ENCODE results near the gene RPTOR. TPM values are rescaled to one million over a fixed set of nuclear protein-coding genes. Genes with fewer than 3 reads are reported as not detected.

RPTOR gene
- total RNA-seq, 4 donors from 2014 or later = 34.1 to 65.8 (median 43.6) TPM

- intact Hi-C loops (cut with DNase I) = loop anchor here (10.0 kb wide), 1 partner anchor 59 kb away; no protein-coding TSS in a partner anchor
- 75% methylated on average over 34 of the region's 42 CpGs for WGBS
Measured at GRCh38 chr17:80833952-80834892, 289.6 kb downstream of the RPTOR start.

GRCh38 chr17:80834893-80835275 is 290.2 kb downstream of the RPTOR start:
- intact Hi-C loops (cut with DNase I) = loop anchor here (10.0 kb wide), 1 partner anchor 60 kb away; no protein-coding TSS in a partner anchor
- 83% methylated on average over 2 of the region's 2 CpGs for WGBS
- Histone ChIP-seq H3K9me3 (no peaks in the 10 kb centered on the region), H3K36me3 (peaks cover 8 to 25% (median 21%) of the 10 kb centered on the region in 4 donors), H3K27ac (replicated peaks in 1 of 4) (peak overlapping the region in 3 of 4 donors; percentile 84 to 94 (median 89)), H3K4me3 (no peak overlapping the region), H3K4me1 (peaks cover 16 to 29% (median 23%) of the 10 kb centered on the region in 4 donors), H3K27me3 (no peaks in the 10 kb centered on the region)
- DNase-seq (ENCODE audit: extremely low spot score) = no peak
- TF ChIP-seq EP300 (IDR thresholded peaks at IDR 0.05) (no peak), CTCF (IDR thresholded peaks at IDR 0.05) (no peak), POLR2A (IDR thresholded peaks at IDR 0.05; ENCODE audit: low read depth) (no peak), POLR2AphosphoS5 (IDR thresholded peaks at IDR 0.05) (no peak)

More at GRCh38 chr17:80833952-80834892, 289.6 kb downstream of the RPTOR start:
- Histone ChIP-seq H3K4me3 (peak overlapping the region in 2 of 4 donors; percentile 53 to 67), H3K27me3 (no peaks in the 10 kb centered on the region), H3K27ac (replicated peaks in 1 of 4) (peak overlapping the region; percentile 84 to 94 (median 86)), H3K9me3 (no peaks in the 10 kb centered on the region), H3K4me1 (peaks cover 16 to 29% (median 23%) of the 10 kb centered on the region in 4 donors), H3K36me3 (peaks cover 8 to 21% (median 18%) of the 10 kb centered on the region in 4 donors)
- TF ChIP-seq POLR2A (IDR thresholded peaks at IDR 0.05; ENCODE audit: low read depth) = no peak
- TF ChIP-seq CTCF (IDR thresholded peaks at IDR 0.05) = no peak
- no peak for TF ChIP-seq POLR2AphosphoS5 (IDR thresholded peaks at IDR 0.05)
- no peak for TF ChIP-seq EP300 (IDR thresholded peaks at IDR 0.05)
- DNase-seq (ENCODE audit: extremely low spot score) = no peak

GRCh38 chr17:80835816-80836657 is 291.4 kb downstream of the RPTOR start:
- Histone ChIP-seq H3K36me3 (peaks cover 8 to 33% (median 22%) of the 10 kb centered on the region in 4 donors), H3K9me3 (no peaks in the 10 kb centered on the region), H3K4me1 (peaks cover 16 to 29% (median 23%) of the 10 kb centered on the region in 4 donors), H3K27ac (replicated peaks in 1 of 4) (no peak overlapping the region), H3K4me3 (no peak overlapping the region), H3K27me3 (no peaks in the 10 kb centered on the region)
- WGBS = 97% methylated on average over 30 of the region's 30 CpGs
- intact Hi-C loops (cut with DNase I) = loop anchor here (10.0 kb wide), 1 partner anchor 61 kb away; no protein-coding TSS in a partner anchor
- no peak for DNase-seq (ENCODE audit: extremely low spot score)
- no peak for TF ChIP-seq POLR2AphosphoS5 (IDR thresholded peaks at IDR 0.05)
- no peak for TF ChIP-seq POLR2A (IDR thresholded peaks at IDR 0.05; ENCODE audit: low read depth)
- TF ChIP-seq EP300 (IDR thresholded peaks at IDR 0.05) = no peak
- no peak for TF ChIP-seq CTCF (IDR thresholded peaks at IDR 0.05)

- no peaks in the 10 kb centered on the region for H3K27me3 ChIP-seq
- H3K27ac ChIP-seq (replicated peaks in 1 of 4) = no peak overlapping the region
- no peaks in the 10 kb centered on the region for H3K9me3 ChIP-seq
- H3K4me3 ChIP-seq = no peak overlapping the region
- intact Hi-C loops (cut with DNase I) = loop anchor here (10.0 kb wide), 1 partner anchor 62 kb away; no protein-coding TSS in a partner anchor
- no peak for DNase-seq (ENCODE audit: extremely low spot score)
- no peak for TF ChIP-seq POLR2A (IDR thresholded peaks at IDR 0.05; ENCODE audit: low read depth)
- TF ChIP-seq CTCF (IDR thresholded peaks at IDR 0.05) = no peak
- no peak for TF ChIP-seq POLR2AphosphoS5 (IDR thresholded peaks at IDR 0.05)
- no peak for TF ChIP-seq EP300 (IDR thresholded peaks at IDR 0.05)
- H3K36me3 ChIP-seq = peaks cover 8 to 33% (median 22%) of the 10 kb centered on the region in 4 donors
- WGBS = 98% methylated on average over 7 of the region's 7 CpGs
- H3K4me1 ChIP-seq = peaks cover 16 to 29% (median 23%) of the 10 kb centered on the region in 4 donors
Measured at GRCh38 chr17:80836658-80836965, 292.0 kb downstream of the RPTOR start.

Data from esophagus muscularis mucosa (tissue), 4 donors.